Right lobe of liver (tissue), 6 donors: ENCODE measurements around the gene ALS2CL. TPM values are rescaled to one million over a fixed set of nuclear protein-coding genes. Genes with fewer than 3 reads are reported as not detected.

Experiments
- ATAC-seq, 4 donors: fragments of 200-7000 bp; cut with Tn5 transposase; one replicate each; pipeline ENCODE4 v1.9.1; 2020; ENCODE audit warnings: mild to moderate bottlenecking in 4 of 4, moderate library complexity in 4 of 4
- DNase-seq, 3 donors: peaks; one replicate each; pipeline ENCODE4 v3.0.0-alpha.2; 2020
- H3K27ac ChIP-seq, 3 donors: fragments of 200-600 bp; one replicate each; pipeline ENCODE4 v1.8.0; 2022
- H3K27me3 ChIP-seq, 2 donors: fragments of 200-600 bp; one replicate each; pipeline ENCODE4 v1.8.0; 2022
- H3K36me3 ChIP-seq, 4 donors: fragments of 200-600 bp; sonication (generic) in 1 of 4; one replicate each; pipeline versions ENCODE4 v1.5.1 to v1.8.0; 2017 to 2022; ENCODE audit warnings: control low read depth in 1 of 4
- H3K4me1 ChIP-seq, 4 donors: fragments of 200-600 bp; sonication (generic) in 1 of 4; one replicate each; pipeline versions ENCODE4 v1.5.1 to v1.8.0; 2017 to 2022; ENCODE audit warnings: control low read depth in 1 of 4
- H3K4me3 ChIP-seq, 3 donors: fragments of 200-600 bp; one replicate each; pipeline ENCODE4 v1.8.0; 2022
- H3K9me3 ChIP-seq, 4 donors: fragments of 200-600 bp; sonication (generic) in 1 of 4; one replicate each; pipeline versions ENCODE4 v1.5.1 to v1.8.0; 2017 to 2022; ENCODE audit warnings: control low read depth in 1 of 4
- CTCF ChIP-seq, 4 donors: fragments of 200-600 bp in 3 of 4; fragments of 450-650 bp in 1 of 4; IDR thresholded peaks; one replicate each; pipeline versions ENCODE4 v1.5.1 to v1.8.0; 2016 to 2022; ENCODE audit warnings: antibody characterized with exemption in 4 of 4, mild to moderate bottlenecking in 2 of 4
- POLR2A ChIP-seq: fragments of 450-650 bp; IDR thresholded peaks from one replicate; pipeline ENCODE4 v1.6.1; 2017; ENCODE audit warnings: antibody characterized with exemption, mild to moderate bottlenecking
- WGBS: methylation state at CpG from one replicate; pipeline ENCODE4 v1.1.6; 2018; ENCODE audit warnings: low coverage, low lambda C conversion rate; ENCODE audit not compliant: insufficient coverage; ENCODE audit errors: missing lambda C conversion rate; 5-methylcytosine and 5-hydroxymethylcytosine counted together
- intact Hi-C, 2 donors: fragments of 100-400 bp; cut with DNase I; formaldehyde crosslinking; loops; one replicate each; pipeline versions ENCODE4 v1.11.2 to v1.14.1; 2022
- total RNA-seq, 6 experiments: library from RNA; depleted of rRNA in 2 of 6; stranded (reverse); fragments of >200 nt in 2 of 6; fragmentation: NEBNext Ultra II Directional in 3 of 6; extraction: Animal tissue kit (Norgen Biotek cat#: 25700) in 3 of 6; gene quantifications; one replicate each; pipeline versions ENCODE4 v1.1.0 to v1.2.4, GENCODE V29; 2016 to 2023
- donor health status: DM: no; HTN: yes; CAD: no.
- donor health status: DM: no; HTN: no; CAD: no.
- donor health status: DM: no; HTN: no; CAD: no.
- donor health status: DM: no; HTN: yes; CAD: no.
- donor health status: DM: no; HTN: yes; CAD: no.

The ALS2CL gene
- total RNA-seq, 6 experiments from 2014 or later: 12.3 to 19.1 (median 15.9) TPM

GRCh38 chr3:46664188-46664970 lies 29.1 kb downstream of the ALS2CL start:
- no peak for ATAC-seq
- Histone ChIP-seq H3K36me3 (no peaks in the 10 kb centered on the region), H3K4me3 (no peak overlapping the region), H3K27me3 (no peaks in the 10 kb centered on the region), H3K27ac (no peak overlapping the region), H3K4me1 (peaks cover 0 to 20% (median 9%) of the 10 kb centered on the region in 4 donors), H3K9me3 (no peaks in the 10 kb centered on the region)
- intact Hi-C loops: no loop called here
- DNase-seq: peak in 2 of 3 donors; percentile 18 to 42
- 100% methylated on average over 1 of the region's 6 CpGs for WGBS
- TF ChIP-seq CTCF (IDR thresholded peaks at IDR 0.05) (no peak), POLR2A (no peak)

- no peaks in the 10 kb centered on the region for H3K36me3 ChIP-seq
- no peak overlapping the region for H3K27ac ChIP-seq
- DNase-seq: peak in 2 of 3 donors; percentile 44 to 45
- peaks cover 0 to 20% (median 9%) of the 10 kb centered on the region in 4 donors for H3K4me1 ChIP-seq
- intact Hi-C loops: no loop called here
- WGBS: 43% methylated on average over 3 of the region's 8 CpGs
- H3K9me3 ChIP-seq: no peaks in the 10 kb centered on the region
- H3K4me3 ChIP-seq: no peak overlapping the region
- TF ChIP-seq CTCF (IDR thresholded peaks at IDR 0.05) (peak; percentile 16 to 44 (median 20)), POLR2A (no peak)
- ATAC-seq: peak in 2 of 4 donors; percentile 13 to 32
- no peaks in the 10 kb centered on the region for H3K27me3 ChIP-seq
Measured at GRCh38 chr3:46663591-46664135, 29.8 kb downstream of the ALS2CL start.

GRCh38 chr3:46662771-46663551 lies 30.5 kb downstream of the ALS2CL start:
- TF ChIP-seq POLR2A (no peak), CTCF (IDR thresholded peaks at IDR 0.05) (no peak)
- DNase-seq (peak; percentile 37 to 83 (median 53)), ATAC-seq (peak in 1 of 4 donors; percentile 50)
- Histone ChIP-seq H3K36me3 (no peaks in the 10 kb centered on the region), H3K9me3 (no peaks in the 10 kb centered on the region), H3K27ac (no peak overlapping the region), H3K27me3 (no peaks in the 10 kb centered on the region), H3K4me1 (peaks cover 0 to 20% (median 9%) of the 10 kb centered on the region in 4 donors), H3K4me3 (no peak overlapping the region)
- intact Hi-C loops: no loop called here
- WGBS: 26% methylated on average over 8 of the region's 17 CpGs

- WGBS: 79% methylated on average over 9 of the region's 15 CpGs
- DNase-seq: peak in 1 of 3 donors; percentile 40
Measured at GRCh38 chr3:46661776-46662766, 31.4 kb downstream of the ALS2CL start.

More at GRCh38 chr3:46661776-46662766, 31.4 kb downstream of the ALS2CL start:
- no peaks in the 10 kb centered on the region for H3K9me3 ChIP-seq
- H3K27me3 ChIP-seq: no peaks in the 10 kb centered on the region
- no peak for ATAC-seq
- intact Hi-C loops: no loop called here
- no peak for TF ChIP-seq CTCF (IDR thresholded peaks at IDR 0.05)
- no peak for TF ChIP-seq POLR2A
- no peaks in the 10 kb centered on the region for H3K36me3 ChIP-seq
- no peak overlapping the region for H3K27ac ChIP-seq
- peaks cover 0 to 19% (median 9%) of the 10 kb centered on the region in 4 donors for H3K4me1 ChIP-seq
- H3K4me3 ChIP-seq: no peak overlapping the region
